HT1080 (cell line): ENCODE data around the gene PDE9A. TPM values are rescaled to one million over a fixed set of nuclear protein-coding genes. Genes with fewer than 3 reads are reported as not detected.
A peak's percentile ranks its signal among the peaks of the same experiment; 100 is the strongest.
"Not testable (repeated sequence)": the region's sequence is repeated elsewhere in the genome, so short reads cannot be mapped to it uniquely, and the experiment has no call there.

Experiments
- DNase-seq: peaks from one replicate; pipeline ENCODE4 v3.0.0-alpha.2; 2015; ENCODE audit warnings: low read depth
- polyA plus RNA-seq, 2 experiments: library from polyadenylated mRNA; depleted of rRNA; stranded (reverse); fragments of >200 nt; gene quantifications; 2 replicates each; pipeline ENCODE4 v1.2.3, GENCODE V29; 2015
- total RNA-seq: library from RNA; depleted of rRNA; stranded (reverse); fragments of >200 nt; shearing (Covaris generic); gene quantifications from 2 replicates; pipeline ENCODE4 v1.2.3, GENCODE V29; 2014; rRNA removed

The PDE9A gene
- total RNA-seq = 0.02 TPM in 1 of 2 replicates, not detected in the other
- polyA plus RNA-seq (2015; cell fraction: cytosol; rRNA removed) = not detected in 2 replicates
- polyA plus RNA-seq (2015; cell fraction: nucleus; rRNA removed) = not detected in 2 replicates

GRCh38 chr21:42653231-42654061 is at the start of gene PDE9A:
Gene PDE9A, plus strand, starts transcription at chr21:42653621. Its CDS starts 194 bp downstream, at chr21:42653815.
- DNase-seq = no peak

- DNase-seq = no peak
Measured at GRCh38 chr21:42607102-42607501, 46.3 kb upstream of the PDE9A start.

DNA sequence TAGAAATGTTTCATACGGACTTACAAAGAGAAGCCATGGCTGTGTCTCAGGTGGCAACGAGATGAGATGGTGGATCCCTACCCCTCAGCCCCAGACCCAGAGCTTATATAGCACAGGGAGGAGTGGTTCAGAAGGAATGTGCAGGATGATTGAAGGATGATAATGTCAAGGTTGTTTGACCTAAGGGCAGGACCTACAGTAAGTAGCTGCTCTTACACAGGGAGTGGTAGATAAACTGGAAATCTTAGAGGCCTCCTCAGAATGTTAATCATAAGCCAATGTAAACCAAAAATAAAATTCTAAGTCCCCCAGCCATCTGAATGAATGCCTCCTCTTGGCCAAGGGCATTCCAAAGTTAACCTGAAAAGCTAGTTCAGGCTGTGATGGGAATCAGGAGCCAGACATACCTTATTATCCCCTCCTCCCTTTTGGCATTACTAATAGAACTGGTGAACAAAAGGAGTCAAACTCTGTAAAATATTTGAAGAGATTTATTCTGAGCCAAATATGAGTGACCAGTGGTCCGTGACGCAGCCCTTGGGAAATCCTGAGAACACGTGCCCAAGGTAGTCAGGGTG is 45.8 kb upstream of the PDE9A start:
- no peak for DNase-seq

DNA sequence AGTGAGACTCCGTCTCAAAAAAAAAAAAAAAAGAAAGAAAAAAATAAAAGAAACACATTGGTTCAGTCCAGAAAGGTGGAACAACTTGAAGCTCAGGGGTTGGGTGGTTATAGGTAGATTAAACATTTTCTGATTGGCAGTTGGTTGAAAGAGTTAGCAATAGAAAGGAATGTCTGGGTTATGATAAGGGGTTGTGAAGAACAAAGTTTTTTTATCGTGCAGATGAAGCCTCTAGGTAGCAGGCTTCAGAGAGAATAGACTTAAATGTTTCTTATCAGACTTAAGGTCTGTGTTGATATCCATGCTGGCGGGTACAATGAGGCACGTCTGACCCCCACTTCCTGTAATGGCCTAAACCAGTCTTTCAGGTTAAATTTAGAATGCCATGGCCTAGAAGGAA is 45.0 kb upstream of the PDE9A start:
- no peak for DNase-seq

DNA sequence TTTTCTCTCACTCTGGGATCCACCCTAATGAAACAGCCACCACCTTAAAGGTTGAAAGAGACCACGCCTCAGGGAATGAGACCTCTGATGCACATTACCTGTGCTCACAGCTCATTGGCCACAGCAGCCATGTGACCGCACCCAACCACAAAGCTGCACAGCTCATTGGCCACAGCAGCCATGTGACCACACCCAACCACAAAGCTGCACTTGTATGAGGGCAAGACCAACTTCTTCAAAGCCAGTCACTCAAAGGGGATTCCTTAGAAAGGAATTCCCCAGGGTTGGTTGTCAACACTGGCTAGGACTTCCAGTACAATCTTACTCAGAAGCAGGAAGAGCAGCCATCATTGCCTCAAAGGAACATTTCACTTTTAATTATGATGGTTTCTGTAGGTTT is 43.6 kb upstream of the PDE9A start:
- peak; percentile 38 for DNase-seq

DNA sequence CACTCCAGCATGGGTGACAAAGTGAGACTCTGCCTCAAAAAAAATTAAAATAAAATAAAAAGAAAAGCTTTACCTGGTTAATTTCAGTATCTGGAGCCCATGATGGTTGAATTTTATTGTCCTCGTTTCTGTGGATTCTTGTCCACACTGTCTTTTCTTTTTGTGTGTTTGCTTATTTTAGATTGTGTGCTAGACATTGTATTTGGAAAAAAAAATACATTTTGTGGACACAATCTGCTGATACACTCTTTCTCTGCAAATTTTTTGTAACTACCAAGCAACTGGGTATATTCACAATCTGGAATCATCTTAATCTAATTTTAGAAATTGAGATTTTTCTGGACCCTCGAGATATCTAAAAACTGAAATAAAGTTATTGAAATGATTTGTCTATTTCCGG is 41.6 kb upstream of the PDE9A start:
- DNase-seq = no peak

- no peak for DNase-seq
Measured at GRCh38 chr21:42612390-42612789, 41.0 kb upstream of the PDE9A start.

- no peak for DNase-seq
Measured at GRCh38 chr21:42613756-42614155, 39.7 kb upstream of the PDE9A start.

- DNase-seq = no peak
Measured at GRCh38 chr21:42614396-42614795, 39.0 kb upstream of the PDE9A start.

DNA sequence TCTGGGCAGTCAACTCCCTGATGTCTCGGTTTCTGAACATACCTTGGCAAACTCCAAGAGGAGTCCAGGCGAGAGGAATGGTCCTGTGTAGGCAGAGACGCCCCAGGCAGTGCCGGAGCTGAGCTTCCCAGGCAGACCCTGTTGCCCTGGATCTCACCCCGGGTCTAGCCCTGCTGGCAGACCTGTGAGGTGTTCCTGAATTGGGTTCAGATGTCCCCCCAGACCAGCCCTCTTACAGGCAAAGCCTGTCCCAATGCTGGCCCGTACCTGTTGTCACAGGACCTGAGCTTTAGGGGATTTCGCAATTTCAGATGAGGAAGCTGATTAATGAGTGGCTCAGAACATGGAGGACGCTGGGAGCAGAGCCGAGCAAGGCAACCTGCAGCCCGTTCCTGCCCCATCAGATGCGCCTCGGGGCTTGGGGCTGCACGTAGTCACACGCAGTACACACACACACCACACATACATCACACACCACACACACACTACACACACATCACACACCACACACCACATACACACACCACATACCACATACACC is 38.5 kb upstream of the PDE9A start:
- peak; percentile 5 for DNase-seq

DNA sequence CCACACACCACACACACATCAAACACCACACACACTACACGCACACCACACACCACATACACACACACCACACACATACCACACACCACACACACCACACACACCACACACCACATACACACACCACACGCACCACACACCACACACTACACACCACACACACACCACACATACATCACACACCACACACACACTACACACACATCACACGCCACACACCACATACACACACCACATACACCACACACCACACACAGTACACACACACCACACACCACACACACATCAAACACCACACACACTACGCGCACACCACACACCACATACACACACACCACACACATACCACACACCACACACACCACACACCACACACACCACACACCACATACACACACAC is 38.0 kb upstream of the PDE9A start:
- DNase-seq = not testable (repeated sequence)

GRCh38 chr21:42615924-42616323 is 37.5 kb upstream of the PDE9A start:
- no peak for DNase-seq

- no peak for DNase-seq
Measured at GRCh38 chr21:42616446-42616845, 37.0 kb upstream of the PDE9A start.

DNA sequence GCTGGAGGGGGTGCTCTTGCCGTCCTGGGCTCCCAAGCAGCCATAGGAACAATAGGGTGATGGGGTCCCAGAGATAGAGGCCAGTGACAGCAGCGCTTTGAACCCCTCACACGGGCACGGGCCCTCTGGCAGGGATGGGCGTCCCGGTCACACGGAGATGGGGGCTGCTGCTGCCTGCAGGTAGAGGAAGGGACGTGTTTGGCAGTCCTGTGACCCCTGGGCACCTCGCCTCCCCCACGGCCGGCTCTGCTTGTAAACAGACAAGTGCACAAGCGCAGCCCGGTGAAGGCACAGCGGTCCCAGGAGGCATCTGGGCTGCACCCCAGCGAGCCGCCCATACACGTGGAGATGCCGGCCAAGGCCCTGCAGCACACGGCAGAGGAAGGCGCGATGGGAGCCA is 36.5 kb upstream of the PDE9A start:
- no peak for DNase-seq

- no peak for DNase-seq
Measured at GRCh38 chr21:42617486-42617885, 35.9 kb upstream of the PDE9A start.

DNA sequence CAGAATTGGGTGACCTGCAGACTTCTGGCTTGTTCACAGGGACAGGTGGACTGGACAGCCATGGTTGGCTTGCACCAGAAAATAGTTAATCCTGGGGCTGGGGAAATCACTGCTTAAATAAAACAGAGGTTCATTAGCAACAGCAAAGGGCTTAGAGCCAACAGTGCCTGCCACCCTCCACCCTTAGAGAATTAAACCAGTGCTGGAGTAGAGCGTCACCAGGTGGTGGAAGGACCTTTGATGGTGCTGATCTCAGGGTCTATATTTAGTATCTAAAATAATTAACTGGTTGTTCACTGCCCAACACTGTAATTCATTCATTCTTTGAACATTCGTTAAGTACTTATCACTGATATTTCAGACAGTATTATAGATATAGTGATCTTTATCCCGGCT is 34.7 kb upstream of the PDE9A start:
- DNase-seq = no peak

GRCh38 chr21:42619166-42619565 is 34.3 kb upstream of the PDE9A start:
- DNase-seq = no peak

DNA sequence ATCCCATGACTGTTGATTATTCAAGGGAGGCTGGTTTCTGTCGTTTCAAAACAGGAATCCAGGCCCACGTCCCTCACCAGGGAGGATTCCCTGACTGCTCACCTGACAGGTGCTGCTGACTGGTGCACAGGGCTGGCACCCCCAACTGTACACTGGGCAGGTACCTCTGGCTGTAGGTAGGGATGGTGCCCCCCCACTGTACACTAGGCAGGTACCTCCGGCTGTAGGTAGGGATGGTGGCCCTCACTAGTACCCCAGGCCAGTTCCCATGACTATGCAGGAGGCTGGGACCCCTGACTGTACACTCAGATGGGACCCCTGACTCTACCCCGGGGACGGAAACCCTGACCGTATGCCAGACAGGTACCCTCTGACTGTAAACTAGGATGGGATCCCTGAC is 33.6 kb upstream of the PDE9A start:
- no peak for DNase-seq

- no peak for DNase-seq
Measured at GRCh38 chr21:42621166-42621818, 32.1 kb upstream of the PDE9A start.

GRCh38 chr21:42621819-42622177 is 31.6 kb upstream of the PDE9A start:
- no peak for DNase-seq

DNA sequence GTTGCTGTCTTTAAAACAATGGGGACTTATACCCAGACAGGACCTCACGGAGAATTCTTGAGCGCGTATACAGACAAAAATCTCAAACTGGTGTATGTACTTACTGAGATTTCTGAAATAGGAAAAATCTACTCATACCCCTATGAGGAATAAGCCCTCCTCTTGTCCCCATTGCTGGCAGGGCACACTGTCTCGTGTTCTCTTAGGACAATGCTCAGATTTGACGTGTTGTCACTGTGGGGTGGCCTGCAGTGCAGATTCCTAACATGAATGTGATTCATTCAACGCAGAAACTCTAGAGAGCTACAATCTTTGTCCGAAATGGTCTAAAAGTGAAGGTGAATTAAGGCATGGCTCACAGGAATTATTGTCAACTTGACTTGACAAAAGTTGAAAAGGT is 31.1 kb upstream of the PDE9A start:
- DNase-seq = no peak

DNA sequence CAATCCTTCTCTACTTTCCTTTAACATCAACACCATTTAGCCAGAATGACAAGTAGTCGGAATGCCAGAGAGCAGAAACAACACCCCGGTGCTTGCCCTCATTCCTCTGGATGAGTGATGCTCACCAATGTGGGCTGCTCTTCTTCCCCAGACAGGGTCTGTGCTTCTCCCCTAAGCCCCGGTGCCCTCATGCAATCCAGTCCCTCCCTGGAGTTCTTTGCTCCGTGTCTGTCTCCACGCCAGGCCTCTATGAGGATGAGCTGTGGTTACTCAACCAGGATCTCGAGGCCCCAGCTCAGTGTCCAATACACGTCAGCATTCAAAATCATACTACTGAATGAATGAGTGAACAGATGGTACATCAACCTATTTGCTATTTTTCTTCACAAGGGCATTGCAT is 29.7 kb upstream of the PDE9A start:
- DNase-seq = no peak
